ENCODE data around the gene ATRX. TPM values are rescaled to one million over a fixed set of nuclear protein-coding genes. Genes with fewer than 3 reads are reported as not detected.

ATRX gene
- polyA plus RNA-seq, 1 experiment, result 20.6 TPM

- Histone ChIP-seq H3K27me3 (ENCODE audit: control insufficient read depth, insufficient read depth, low read length) (no peaks in the 10 kb centered on the region), H3K4me3 (ENCODE audit: low read depth, low read length) (no peak overlapping the region), H3K36me3 (ENCODE audit: control insufficient read depth, insufficient read depth, low read length) (no peaks in the 10 kb centered on the region)
- TF ChIP-seq, protein P1, sequence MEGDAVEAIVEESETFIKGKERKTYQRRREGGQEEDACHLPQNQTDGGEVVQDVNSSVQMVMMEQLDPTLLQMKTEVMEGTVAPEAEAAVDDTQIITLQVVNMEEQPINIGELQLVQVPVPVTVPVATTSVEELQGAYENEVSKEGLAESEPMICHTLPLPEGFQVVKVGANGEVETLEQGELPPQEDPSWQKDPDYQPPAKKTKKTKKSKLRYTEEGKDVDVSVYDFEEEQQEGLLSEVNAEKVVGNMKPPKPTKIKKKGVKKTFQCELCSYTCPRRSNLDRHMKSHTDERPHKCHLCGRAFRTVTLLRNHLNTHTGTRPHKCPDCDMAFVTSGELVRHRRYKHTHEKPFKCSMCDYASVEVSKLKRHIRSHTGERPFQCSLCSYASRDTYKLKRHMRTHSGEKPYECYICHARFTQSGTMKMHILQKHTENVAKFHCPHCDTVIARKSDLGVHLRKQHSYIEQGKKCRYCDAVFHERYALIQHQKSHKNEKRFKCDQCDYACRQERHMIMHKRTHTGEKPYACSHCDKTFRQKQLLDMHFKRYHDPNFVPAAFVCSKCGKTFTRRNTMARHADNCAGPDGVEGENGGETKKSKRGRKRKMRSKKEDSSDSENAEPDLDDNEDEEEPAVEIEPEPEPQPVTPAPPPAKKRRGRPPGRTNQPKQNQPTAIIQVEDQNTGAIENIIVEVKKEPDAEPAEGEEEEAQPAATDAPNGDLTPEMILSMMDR (IDR thresholded peaks at IDR 0.05; ENCODE audit: insufficient read depth, low read depth, low read length), result no peak
- CTCF ChIA-PET, result no interaction called here
- POLR2A ChIA-PET, result no interaction called here
- no peak for DNase-seq (ENCODE audit: low read depth)
These were observed 106.9 kb downstream of the ATRX start for GRCh38 chrX:77679144-77679543.

- H3K27me3 ChIP-seq (ENCODE audit: control insufficient read depth, insufficient read depth, low read length), result no peaks in the 10 kb centered on the region
- no peak overlapping the region for H3K4me3 ChIP-seq (ENCODE audit: low read depth, low read length)
- H3K36me3 ChIP-seq (ENCODE audit: control insufficient read depth, insufficient read depth, low read length), result no peaks in the 10 kb centered on the region
- DNase-seq (ENCODE audit: low read depth), result no peak
- TF ChIP-seq, protein P1 (IDR thresholded peaks at IDR 0.05; ENCODE audit: insufficient read depth, low read depth, low read length), result no peak
- ChIA-PET CTCF (no interaction called here), POLR2A (no interaction called here)
These were observed 110.0 kb downstream of the ATRX start for GRCh38 chrX:77675986-77676385.

- no peaks in the 10 kb centered on the region for H3K36me3 ChIP-seq (ENCODE audit: control insufficient read depth, insufficient read depth, low read length)
- H3K4me3 ChIP-seq (ENCODE audit: low read depth, low read length), result no peak overlapping the region
- ChIA-PET CTCF (interaction anchor here (1.2 kb wide), 1 partner anchor 12 kb away, joined by 3 read pairs; no protein-coding TSS in a partner anchor), POLR2A (no interaction called here)
- TF ChIP-seq, protein P1 (IDR thresholded peaks at IDR 0.05; ENCODE audit: insufficient read depth, low read depth, low read length), result no peak
- DNase-seq (ENCODE audit: low read depth), result no peak
- no peaks in the 10 kb centered on the region for H3K27me3 ChIP-seq (ENCODE audit: control insufficient read depth, insufficient read depth, low read length)
These were observed 117.4 kb downstream of the ATRX start for GRCh38 chrX:77668391-77669237.

DNA sequence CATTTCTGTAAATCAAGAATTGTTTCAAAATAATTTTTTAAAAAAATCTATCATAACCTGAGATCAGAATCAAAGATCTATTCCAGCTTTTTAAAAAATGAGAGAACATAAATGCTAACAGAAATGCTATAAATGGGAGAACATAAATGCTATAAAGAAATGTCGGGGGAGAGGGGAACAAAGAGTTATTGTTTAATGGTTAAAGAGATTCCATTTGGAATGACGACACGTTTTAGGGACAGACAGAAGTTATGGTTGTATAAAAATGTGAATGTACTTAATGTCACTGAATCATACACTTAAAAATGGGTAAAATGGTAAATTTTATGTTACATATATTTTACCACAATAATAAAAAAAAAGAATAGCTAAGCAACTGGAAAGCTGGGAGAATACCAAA is 127.1 kb downstream of the ATRX start:
- TF ChIP-seq, protein P1 (IDR thresholded peaks at IDR 0.05; ENCODE audit: insufficient read depth, low read depth, low read length), result no peak
- ChIA-PET POLR2A (no interaction called here), CTCF (no interaction called here)
- H3K27me3 ChIP-seq (ENCODE audit: control insufficient read depth, insufficient read depth, low read length), result no peaks in the 10 kb centered on the region
- no peak overlapping the region for H3K4me3 ChIP-seq (ENCODE audit: low read depth, low read length)
- no peaks in the 10 kb centered on the region for H3K36me3 ChIP-seq (ENCODE audit: control insufficient read depth, insufficient read depth, low read length)
- DNase-seq (ENCODE audit: low read depth), result no peak

- Histone ChIP-seq H3K4me3 (ENCODE audit: low read depth, low read length) (no peak overlapping the region), H3K27me3 (ENCODE audit: control insufficient read depth, insufficient read depth, low read length) (no peaks in the 10 kb centered on the region), H3K36me3 (ENCODE audit: control insufficient read depth, insufficient read depth, low read length) (no peaks in the 10 kb centered on the region)
- CTCF ChIA-PET, result no interaction called here
- TF ChIP-seq, protein P1 (IDR thresholded peaks at IDR 0.05; ENCODE audit: insufficient read depth, low read depth, low read length), result no peak
- DNase-seq (ENCODE audit: low read depth), result no peak
- POLR2A ChIA-PET, result no interaction called here
These were observed 133.9 kb downstream of the ATRX start for GRCh38 chrX:77652095-77652494.

All from BJ (cell line).